ENCODE data around the gene PRTN3.

Gene PRTN3

GRCh38 chr19:812747-813218 is 28.0 kb upstream of the PRTN3 start:
- TF ChIP-seq ARNTL (CRISPR knock-in tag; IDR thresholded peaks at IDR 0.05; ENCODE audit: borderline replicate concordance, low read depth) (no peak), ZNF565 (CRISPR knock-in tag; conservative IDR thresholded peaks at IDR 0.05; ENCODE audit: low read depth) (no peak), RARB (CRISPR knock-in tag; IDR thresholded peaks at IDR 0.05) (no peak), ZNF70 (CRISPR knock-in tag; IDR thresholded peaks at IDR 0.05) (no peak)
- no peak for ATAC-seq

GRCh38 chr19:813219-814151 is 27.3 kb upstream of the PRTN3 start:
- no peak for TF ChIP-seq SNAI2 (CRISPR knock-in tag; IDR thresholded peaks at IDR 0.05)
- no peak for TF ChIP-seq TCF4 (CRISPR knock-in tag; IDR thresholded peaks at IDR 0.05; ENCODE audit: borderline replicate concordance)
- TF ChIP-seq CREB5 (CRISPR knock-in tag; IDR thresholded peaks at IDR 0.05; ENCODE audit: low read depth) = no peak
- TF ChIP-seq GLIS3 (CRISPR knock-in tag; IDR thresholded peaks at IDR 0.05) = no peak
- TF ChIP-seq OSR1 (CRISPR knock-in tag; IDR thresholded peaks at IDR 0.05) = no peak
- TF ChIP-seq CSRNP3 (CRISPR knock-in tag; IDR thresholded peaks at IDR 0.05) = no peak
- TF ChIP-seq BACH2 (CRISPR knock-in tag; IDR thresholded peaks at IDR 0.05; ENCODE audit: borderline replicate concordance) = no peak
- TF ChIP-seq TOX (CRISPR knock-in tag; IDR thresholded peaks at IDR 0.05; ENCODE audit: borderline replicate concordance) = no peak
- no peak for TF ChIP-seq ZNF8 (CRISPR knock-in tag; IDR thresholded peaks at IDR 0.05)
- TF ChIP-seq ZC3H10 (CRISPR knock-in tag; IDR thresholded peaks at IDR 0.05) = no peak
- TF ChIP-seq ZFP3 (CRISPR knock-in tag; IDR thresholded peaks at IDR 0.05) = no peak
- no peak for TF ChIP-seq ESRRG (CRISPR knock-in tag; IDR thresholded peaks at IDR 0.05)
- no peak for TF ChIP-seq ZFP30 (CRISPR knock-in tag; IDR thresholded peaks at IDR 0.05)
- no peak for TF ChIP-seq PPARA (CRISPR knock-in tag; IDR thresholded peaks at IDR 0.05; ENCODE audit: borderline replicate concordance)
- TF ChIP-seq PATZ1 (CRISPR knock-in tag; IDR thresholded peaks at IDR 0.05; ENCODE audit: borderline replicate concordance) = no peak
- no peak for TF ChIP-seq ZNF565 (CRISPR knock-in tag; conservative IDR thresholded peaks at IDR 0.05; ENCODE audit: low read depth)
- no peak for TF ChIP-seq ISL1 (CRISPR knock-in tag; IDR thresholded peaks at IDR 0.05)
- peak; percentile 13 for ATAC-seq

- peak; percentile 20 for ATAC-seq
- TF ChIP-seq PPARA (CRISPR knock-in tag; IDR thresholded peaks at IDR 0.05; ENCODE audit: borderline replicate concordance) (no peak), CREB5 (CRISPR knock-in tag; IDR thresholded peaks at IDR 0.05; ENCODE audit: low read depth) (no peak), PATZ1 (CRISPR knock-in tag; IDR thresholded peaks at IDR 0.05; ENCODE audit: borderline replicate concordance) (no peak), CSRNP3 (CRISPR knock-in tag; IDR thresholded peaks at IDR 0.05) (no peak), ZNF565 (CRISPR knock-in tag; conservative IDR thresholded peaks at IDR 0.05; ENCODE audit: low read depth) (no peak), OSR1 (CRISPR knock-in tag; IDR thresholded peaks at IDR 0.05) (no peak), CSDC2 (CRISPR knock-in tag; IDR thresholded peaks at IDR 0.05) (no peak), ZFP30 (CRISPR knock-in tag; IDR thresholded peaks at IDR 0.05) (no peak), ZNF8 (CRISPR knock-in tag; IDR thresholded peaks at IDR 0.05) (no peak), ISL1 (CRISPR knock-in tag; IDR thresholded peaks at IDR 0.05) (no peak), TCF4 (CRISPR knock-in tag; IDR thresholded peaks at IDR 0.05; ENCODE audit: borderline replicate concordance) (no peak), ESRRG (CRISPR knock-in tag; IDR thresholded peaks at IDR 0.05) (no peak), GLIS3 (CRISPR knock-in tag; IDR thresholded peaks at IDR 0.05) (no peak), SNAI2 (CRISPR knock-in tag; IDR thresholded peaks at IDR 0.05) (no peak), POU6F1 (CRISPR knock-in tag; IDR thresholded peaks at IDR 0.05; ENCODE audit: borderline replicate concordance, low read depth) (no peak)
Observed at GRCh38 chr19:814152-815078, 26.4 kb upstream of the PRTN3 start.
